ENCODE measurements around the gene SLC66A2.

The SLC66A2 gene

GRCh38 chr18:79864006-79864725 is 87.3 kb downstream of the SLC66A2 start:
- DNase-seq, result no peak

- no peak for DNase-seq
These were observed 88.1 kb downstream of the SLC66A2 start for GRCh38 chr18:79863161-79864005.

GRCh38 chr18:79862562-79862961 is 88.9 kb downstream of the SLC66A2 start:
- DNase-seq, result no peak

GRCh38 chr18:79861687-79862086 is 89.8 kb downstream of the SLC66A2 start:
- no peak for DNase-seq

- DNase-seq, result no peak
These were observed 92.1 kb downstream of the SLC66A2 start for GRCh38 chr18:79859314-79859713.

GRCh38 chr18:79857082-79857671 is 94.3 kb downstream of the SLC66A2 start:
- DNase-seq, result peak in 2 of 3 experiments; percentile 48 to 62

- peak; percentile 1 to 83 (median 69) for DNase-seq
These were observed 95.1 kb downstream of the SLC66A2 start for GRCh38 chr18:79856119-79857007.

- DNase-seq, result no peak
These were observed 96.1 kb downstream of the SLC66A2 start for GRCh38 chr18:79855147-79855933.

- no peak for DNase-seq
These were observed 97.5 kb downstream of the SLC66A2 start for GRCh38 chr18:79853993-79854364.

GRCh38 chr18:79853303-79853992 is 98.0 kb downstream of the SLC66A2 start:
- DNase-seq, result no peak

- no peak for DNase-seq
These were observed 98.7 kb downstream of the SLC66A2 start for GRCh38 chr18:79852561-79853302.

All from NCI-H1417 (cell line).